22Rv1 (cell line): ENCODE data around the gene MRPL24.

Source experiments
- H3K27ac ChIP-seq: fragments of 450-650 bp; 2 replicates; pipeline ENCODE4 v1.5.1; 2017
- ZFX ChIP-seq: fragments of 450-650 bp; IDR thresholded peaks from 2 replicates; pipeline ENCODE4 v1.6.1; 2017; ENCODE audit warnings: antibody characterized with exemption, borderline replicate concordance
- TF ChIP-seq, protein P1 (sequence below): fragments of 450-650 bp; IDR thresholded peaks from 2 replicates; pipeline ENCODE4 v1.5.1; 2017; ENCODE audit warnings: mild to moderate bottlenecking

The MRPL24 gene

GRCh38 chr1:156745881-156746280, 5.0 kb upstream of the MRPL24 start:
- TF ChIP-seq ZFX, result no peak
- TF ChIP-seq, protein P1, sequence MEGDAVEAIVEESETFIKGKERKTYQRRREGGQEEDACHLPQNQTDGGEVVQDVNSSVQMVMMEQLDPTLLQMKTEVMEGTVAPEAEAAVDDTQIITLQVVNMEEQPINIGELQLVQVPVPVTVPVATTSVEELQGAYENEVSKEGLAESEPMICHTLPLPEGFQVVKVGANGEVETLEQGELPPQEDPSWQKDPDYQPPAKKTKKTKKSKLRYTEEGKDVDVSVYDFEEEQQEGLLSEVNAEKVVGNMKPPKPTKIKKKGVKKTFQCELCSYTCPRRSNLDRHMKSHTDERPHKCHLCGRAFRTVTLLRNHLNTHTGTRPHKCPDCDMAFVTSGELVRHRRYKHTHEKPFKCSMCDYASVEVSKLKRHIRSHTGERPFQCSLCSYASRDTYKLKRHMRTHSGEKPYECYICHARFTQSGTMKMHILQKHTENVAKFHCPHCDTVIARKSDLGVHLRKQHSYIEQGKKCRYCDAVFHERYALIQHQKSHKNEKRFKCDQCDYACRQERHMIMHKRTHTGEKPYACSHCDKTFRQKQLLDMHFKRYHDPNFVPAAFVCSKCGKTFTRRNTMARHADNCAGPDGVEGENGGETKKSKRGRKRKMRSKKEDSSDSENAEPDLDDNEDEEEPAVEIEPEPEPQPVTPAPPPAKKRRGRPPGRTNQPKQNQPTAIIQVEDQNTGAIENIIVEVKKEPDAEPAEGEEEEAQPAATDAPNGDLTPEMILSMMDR, result no peak
- peak overlapping the region; percentile 97 for H3K27ac ChIP-seq

DNA sequence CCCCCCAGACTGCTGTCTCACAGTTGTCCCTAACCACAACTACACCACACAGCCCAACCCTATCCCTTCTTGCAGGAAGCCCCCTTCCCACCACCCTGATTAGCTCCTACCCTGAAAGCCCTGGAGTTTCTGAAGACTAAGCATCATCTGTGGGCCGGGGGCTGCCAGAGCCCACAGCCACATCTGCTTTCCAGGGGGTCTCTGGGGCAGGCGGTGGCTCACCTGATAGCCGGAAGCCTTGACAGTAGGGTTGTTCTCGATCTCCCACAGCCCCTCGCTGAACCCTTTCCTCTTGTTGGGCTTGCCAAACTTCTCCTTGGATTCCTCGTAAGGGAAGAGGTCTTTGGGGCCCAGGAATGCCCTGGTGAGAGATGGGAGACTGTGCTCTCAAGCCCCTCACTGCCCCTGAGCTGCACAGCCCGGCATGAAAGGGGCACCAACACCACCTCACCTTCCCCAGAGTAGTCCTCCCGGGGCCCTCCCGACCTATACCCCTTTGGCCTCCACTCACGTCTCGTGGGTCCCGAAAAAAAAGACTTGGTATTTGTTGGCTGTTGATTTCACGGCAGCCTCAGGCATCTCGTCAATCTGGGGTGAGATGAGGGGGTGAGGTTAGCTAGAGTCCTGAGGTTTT, 4.0 kb upstream of the MRPL24 start:
- TF ChIP-seq ZFX, result no peak
- TF ChIP-seq, protein P1, result no peak
- peak overlapping the region; percentile 97; the same call in 1 of the 2 replicates for H3K27ac ChIP-seq

- TF ChIP-seq, protein P1, result no peak
- TF ChIP-seq ZFX, result no peak
- H3K27ac ChIP-seq, result 0 out of 2 replicates have a peak overlapping the region, but pooled peaks have one; percentile 97
Measured at GRCh38 chr1:156744344-156744743, 3.5 kb upstream of the MRPL24 start.

GRCh38 chr1:156743367-156744302, 2.7 kb upstream of the MRPL24 start:
- no peak for TF ChIP-seq ZFX
- TF ChIP-seq, protein P1, result no peak
- peak overlapping the region; percentile 92; the same call in 1 of the 2 replicates for H3K27ac ChIP-seq

GRCh38 chr1:156742801-156743200, 1.9 kb upstream of the MRPL24 start:
- TF ChIP-seq ZFX, result no peak
- TF ChIP-seq, protein P1, result no peak

GRCh38 chr1:156742017-156742416, 1.1 kb upstream of the MRPL24 start:
- TF ChIP-seq, protein P1, result no peak
- TF ChIP-seq ZFX, result no peak
- peak overlapping the region; percentile 92 for H3K27ac ChIP-seq

More at GRCh38 chr1:156742801-156743200, 1.9 kb upstream of the MRPL24 start:
- peak overlapping the region; percentile 92; the same call in 1 of the 2 replicates for H3K27ac ChIP-seq
